H9 (cell line): ENCODE measurements around the gene ABT1. TPM values are rescaled to one million over a fixed set of nuclear protein-coding genes. Genes with fewer than 3 reads are reported as not detected.

Source experiments
- DNase-seq: peaks from one replicate; pipeline ENCODE4 v3.0.0-alpha.2; 2017
- H2AFZ ChIP-seq: one replicate; pipeline ENCODE4 v1.6.1; 2013; ENCODE audit warnings: mild to moderate bottlenecking, low read length, control low read depth, moderate library complexity
- H2AK5ac ChIP-seq: 2 replicates; pipeline ENCODE4 v1.6.1; 2013; ENCODE audit warnings: low read length, control low read depth, mixed read lengths; ENCODE audit not compliant: insufficient read length
- H2BK120ac ChIP-seq: one replicate; pipeline ENCODE4 v1.6.1; 2013; ENCODE audit warnings: low read depth, mild to moderate bottlenecking, low read length, control low read depth, inconsistent platforms; ENCODE audit not compliant: poor library complexity, severe bottlenecking
- H2BK12ac ChIP-seq: 2 replicates; pipeline ENCODE4 v1.6.1; 2013; ENCODE audit warnings: low read length, control low read depth, mixed read lengths, low read depth; ENCODE audit not compliant: insufficient read length
- H2BK15ac ChIP-seq: 2 replicates; pipeline ENCODE4 v1.6.1; 2013; ENCODE audit warnings: low read depth, low read length, control low read depth
- H2BK20ac ChIP-seq: one replicate; pipeline ENCODE4 v1.6.1; 2013; ENCODE audit warnings: low read depth, mild to moderate bottlenecking, low read length, control low read depth, inconsistent platforms; ENCODE audit not compliant: poor library complexity, severe bottlenecking
- H2BK5ac ChIP-seq: 2 replicates; pipeline ENCODE4 v1.6.1; 2013; ENCODE audit warnings: low read length, control low read depth, mixed read lengths; ENCODE audit not compliant: insufficient read length
- H3K14ac ChIP-seq: 2 replicates; pipeline ENCODE4 v1.6.1; 2013; ENCODE audit warnings: low read length, control low read depth; ENCODE audit not compliant: insufficient read depth
- H3K18ac ChIP-seq: 2 replicates; pipeline ENCODE4 v1.6.1; 2013; ENCODE audit warnings: low read depth, mild to moderate bottlenecking, mixed read lengths, low read length, control low read depth; ENCODE audit not compliant: insufficient read length
- H3K23ac ChIP-seq: 2 replicates; pipeline ENCODE4 v1.6.1; 2013; ENCODE audit warnings: low read length, control low read depth, mixed read lengths, low read depth; ENCODE audit not compliant: insufficient read length
- H3K23me2 ChIP-seq: 2 replicates; pipeline ENCODE4 v1.6.1; 2013; ENCODE audit warnings: low read depth, mild to moderate bottlenecking, mixed read lengths, low read length, control low read depth; ENCODE audit not compliant: insufficient read length, poor library complexity, severe bottlenecking
- H3K27ac ChIP-seq: 2 replicates; pipeline ENCODE4 v1.5.1; 2013; ENCODE audit warnings: low read length, control low read depth, mixed read lengths, low read depth; ENCODE audit not compliant: insufficient read length
- H3K27me3 ChIP-seq: 2 replicates; pipeline ENCODE4 v1.6.1; 2013; ENCODE audit warnings: low read length, control low read depth, inconsistent platforms; ENCODE audit not compliant: insufficient read depth
- H3K4ac ChIP-seq: 2 replicates; pipeline ENCODE4 v1.6.1; 2013; ENCODE audit warnings: low read depth, mild to moderate bottlenecking, control low read depth, inconsistent platforms, low read length, moderate library complexity
- H3K4me1 ChIP-seq: 2 replicates; pipeline ENCODE4 v1.6.1; 2013; ENCODE audit warnings: low read length, control low read depth, inconsistent platforms; ENCODE audit not compliant: insufficient read depth
- H3K4me2 ChIP-seq: 2 replicates; pipeline ENCODE4 v1.6.1; 2013; ENCODE audit warnings: low read length, control low read depth, mixed read lengths; ENCODE audit not compliant: insufficient read length, insufficient read depth
- H3K56ac ChIP-seq: 2 replicates; pipeline ENCODE4 v1.6.1; 2013; ENCODE audit warnings: low read depth, mild to moderate bottlenecking, mixed read lengths, low read length, control low read depth; ENCODE audit not compliant: insufficient read length
- H3K79me1 ChIP-seq: 2 replicates; pipeline ENCODE4 v1.6.1; 2013; ENCODE audit warnings: low read depth, mild to moderate bottlenecking, moderate library complexity, low read length, control low read depth, inconsistent platforms; ENCODE audit not compliant: insufficient read depth, poor library complexity, severe bottlenecking
- H3K79me2 ChIP-seq: 2 replicates; pipeline ENCODE4 v1.6.1; 2013; ENCODE audit warnings: low read length, control low read depth, inconsistent platforms; ENCODE audit not compliant: insufficient read depth
- H3K9ac ChIP-seq: 2 replicates; pipeline ENCODE4 v1.6.1; 2013; ENCODE audit warnings: low read length, control low read depth, mixed read lengths; ENCODE audit not compliant: insufficient read length; ENCODE audit errors: extremely low read depth
- H3K9me3 ChIP-seq: one replicate; pipeline ENCODE4 v1.6.1; 2013; ENCODE audit warnings: low read depth, low read length, inconsistent platforms; ENCODE audit not compliant: control insufficient read depth
- H3T11ph ChIP-seq: one replicate; pipeline ENCODE4 v1.6.1; 2013; ENCODE audit warnings: mild to moderate bottlenecking, low read length, control low read depth, inconsistent platforms
- H4K20me1 ChIP-seq: one replicate; pipeline ENCODE4 v1.6.1; 2013; ENCODE audit not compliant: control insufficient read depth, insufficient read length, insufficient read depth
- H4K5ac ChIP-seq: 2 replicates; pipeline ENCODE4 v1.6.1; 2013; ENCODE audit warnings: low read depth, mild to moderate bottlenecking, mixed read lengths, low read length, control low read depth; ENCODE audit not compliant: insufficient read length
- H4K8ac ChIP-seq: replicated peaks from 2 replicates; pipeline ENCODE4 v1.6.1; 2013; ENCODE audit warnings: low read length, control low read depth, mixed read lengths, low read depth; ENCODE audit not compliant: insufficient read length
- H4K91ac ChIP-seq: 2 replicates; pipeline ENCODE4 v1.6.1; 2013; ENCODE audit warnings: low read depth, mild to moderate bottlenecking, moderate library complexity, mixed read lengths, low read length, control low read depth; ENCODE audit not compliant: insufficient read length
- H3K27ac Mint-ChIP-seq, 3 experiments: 2 replicates in 2 of 3; 3 replicates in 1 of 3; pipeline ENCODE4 v1.8.0; 2020 to 2021; ENCODE audit warnings: mixed read lengths in 3 of 3, mild to moderate bottlenecking in 1 of 3, moderate library complexity in 1 of 3
- H3K27me3 Mint-ChIP-seq: 2 replicates; pipeline ENCODE4 v1.8.0; 2021; ENCODE audit warnings: low read depth, mild to moderate bottlenecking, moderate library complexity, mixed read lengths
- H3K36me3 Mint-ChIP-seq, 3 experiments: 2 replicates in 2 of 3; 3 replicates in 1 of 3; pipeline ENCODE4 v1.8.0; 2020 to 2021; ENCODE audit warnings: low read depth in 3 of 3, mixed read lengths in 3 of 3; ENCODE audit not compliant: insufficient read depth in 1 of 3
- H3K4me1 Mint-ChIP-seq, 2 experiments: 2 replicates each; pipeline ENCODE4 v1.8.0; 2020; ENCODE audit warnings: mixed read lengths in 2 of 2
- H3K4me3 Mint-ChIP-seq, 2 experiments: 2 replicates in 1 of 2; 3 replicates in 1 of 2; pipeline ENCODE4 v1.8.0; 2020 to 2021; ENCODE audit warnings: mild to moderate bottlenecking in 2 of 2, mixed read lengths in 2 of 2, moderate library complexity in 1 of 2
- H3K9me3 Mint-ChIP-seq, 2 experiments: 2 replicates in 1 of 2; 3 replicates in 1 of 2; pipeline ENCODE4 v1.8.0; 2020; ENCODE audit warnings: mild to moderate bottlenecking in 2 of 2, mixed read lengths in 2 of 2, moderate library complexity in 1 of 2
- WGBS: extraction: QIAGEN DNeasy Blood & Tissue Kit; methylation state at CpG from one replicate; pipeline ENCODE4 v1.1.7; 2013; ENCODE audit warnings: missing lambda C conversion rate, low lambda C conversion rate, mixed read lengths; ENCODE audit not compliant: insufficient read length; ENCODE audit errors: extremely low coverage; 5-methylcytosine and 5-hydroxymethylcytosine counted together
- total RNA-seq: library from RNA; stranded (reverse); gene quantifications from 2 replicates; pipeline ENCODE4 v1.2.1, GENCODE V29; 2021
- TF ChIP-seq, protein P1 (sequence below): fragments of 200-600 bp; sonication (generic); conservative IDR thresholded peaks from 3 replicates; pipeline ENCODE4 v1.8.0; 2021; ENCODE audit warnings: antibody characterized with exemption, mild to moderate bottlenecking

ABT1 gene
- total RNA-seq, 1 experiment from 2014 or later: 26.4 TPM

GRCh38 chr6:26550250-26550993, 46.3 kb upstream of the ABT1 start:
- Histone ChIP-seq H3K14ac (peak overlapping the region; percentile 81; the same call in 1 of the 2 replicates), H2BK12ac (no peak overlapping the region), H2AFZ (no peak overlapping the region), H3K9ac (peak overlapping the region; percentile 80), H3K27me3 (no peaks in the 10 kb centered on the region), H3K23me2 (peaks cover 15% of the 10 kb centered on the region), H3T11ph (peak overlapping the region; percentile 83), H3K9me3 (no peaks in the 10 kb centered on the region), H2BK120ac (no peak overlapping the region), H3K4me1 (no peaks in the 10 kb centered on the region), H3K23ac (no peak overlapping the region), H4K8ac (no peak overlapping the region), H3K56ac (no peak overlapping the region), H2BK20ac (no peak overlapping the region), H3K79me2 (no peaks in the 10 kb centered on the region), H3K4ac (no peak overlapping the region), H4K20me1 (no peaks in the 10 kb centered on the region), H2BK15ac (no peak overlapping the region), H3K18ac (peak overlapping the region; percentile 97), H3K27ac (peak overlapping the region; percentile 78), H3K4me2 (peak overlapping the region; percentile 65), H3K79me1 (no peaks in the 10 kb centered on the region), H4K5ac (no peak overlapping the region), H4K91ac (no peak overlapping the region), H2BK5ac (no peak overlapping the region), H2AK5ac (no peak overlapping the region)
- Mint-ChIP-seq H3K36me3 (peaks cover 0 to 20% (median 17%) of the 10 kb centered on the region in 3 experiments; a peak in 6 of 7 replicates), H3K4me1 (peaks cover 8 to 12% of the 10 kb centered on the region in 2 experiments), H3K9me3 (no peaks in the 10 kb centered on the region), H3K27ac (peak overlapping the region; percentile 99), H3K4me3 (peak overlapping the region in 1 of 2 experiments; percentile 87; a peak in 4 of 5 replicates), H3K27me3 (no peaks in the 10 kb centered on the region)
- WGBS: no CpG with 5 or more reads among the region's 42 CpGs
- TF ChIP-seq, protein P1, sequence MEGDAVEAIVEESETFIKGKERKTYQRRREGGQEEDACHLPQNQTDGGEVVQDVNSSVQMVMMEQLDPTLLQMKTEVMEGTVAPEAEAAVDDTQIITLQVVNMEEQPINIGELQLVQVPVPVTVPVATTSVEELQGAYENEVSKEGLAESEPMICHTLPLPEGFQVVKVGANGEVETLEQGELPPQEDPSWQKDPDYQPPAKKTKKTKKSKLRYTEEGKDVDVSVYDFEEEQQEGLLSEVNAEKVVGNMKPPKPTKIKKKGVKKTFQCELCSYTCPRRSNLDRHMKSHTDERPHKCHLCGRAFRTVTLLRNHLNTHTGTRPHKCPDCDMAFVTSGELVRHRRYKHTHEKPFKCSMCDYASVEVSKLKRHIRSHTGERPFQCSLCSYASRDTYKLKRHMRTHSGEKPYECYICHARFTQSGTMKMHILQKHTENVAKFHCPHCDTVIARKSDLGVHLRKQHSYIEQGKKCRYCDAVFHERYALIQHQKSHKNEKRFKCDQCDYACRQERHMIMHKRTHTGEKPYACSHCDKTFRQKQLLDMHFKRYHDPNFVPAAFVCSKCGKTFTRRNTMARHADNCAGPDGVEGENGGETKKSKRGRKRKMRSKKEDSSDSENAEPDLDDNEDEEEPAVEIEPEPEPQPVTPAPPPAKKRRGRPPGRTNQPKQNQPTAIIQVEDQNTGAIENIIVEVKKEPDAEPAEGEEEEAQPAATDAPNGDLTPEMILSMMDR: no peak
- peak; percentile 95 for DNase-seq
